DND-41 (cell line): ENCODE data around the gene ABCC10.

Experiments used
- CTCF ChIP-seq: IDR thresholded peaks from 2 replicates; pipeline ENCODE4 v1.5.1; 2012; ENCODE audit warnings: borderline replicate concordance, low read length, moderate library complexity, mild to moderate bottlenecking; ENCODE audit not compliant: poor library complexity, severe bottlenecking; ENCODE audit errors: extremely low read depth
- EZH2 ChIP-seq: IDR thresholded peaks from 3 replicates; pipeline ENCODE4 v1.6.1; 2012; ENCODE audit warnings: borderline replicate concordance, low read depth, mild to moderate bottlenecking, moderate library complexity, low read length, inconsistent platforms; ENCODE audit not compliant: severe bottlenecking

GRCh38 chr6:43445576-43445975 lies 18.2 kb downstream of the ABCC10 start:
- TF ChIP-seq CTCF = no peak
- no peak for TF ChIP-seq EZH2
